Measurements from ENCODE around the gene SLC27A2. TPM values are rescaled to one million over a fixed set of nuclear protein-coding genes. Genes with fewer than 3 reads are reported as not detected.
"Not testable (repeated sequence)": the region's sequence is repeated elsewhere in the genome, so short reads cannot be mapped to it uniquely, and the experiment has no call there.

The SLC27A2 gene
- total and polyA plus RNA-seq, 2 donors (not counting 1 experiment from before 2014, with no cell fraction given): 0.49 to 0.66 TPM

- Histone ChIP-seq H3K9me3 (ENCODE audit: control insufficient read depth, insufficient read depth, low read depth, low read length) (no peaks in the 10 kb centered on the region), H3K36me3 (ENCODE audit: control insufficient read depth, insufficient read depth, low read length) (no peaks in the 10 kb centered on the region)
Observed at GRCh38 chr15:50186752-50187151, 4.8 kb downstream of the SLC27A2 start.

GRCh38 chr15:50187525-50187924, 5.5 kb downstream of the SLC27A2 start:
- Histone ChIP-seq H2AFZ (ENCODE audit: low read length) (no peak overlapping the region), H3K27ac (ENCODE audit: insufficient read depth, low read length) (no peak overlapping the region), H4K20me1 (ENCODE audit: control insufficient read depth, extremely low read depth, insufficient read depth, low read length) (no peaks in the 10 kb centered on the region), H3K4me3 (replicated peaks in 1 of 4; ENCODE audit: control extremely low read depth in 1 of 4, insufficient read depth in 1 of 4, low read depth in 3 of 4, low read length in 4 of 4) (no peak overlapping the region), H3K4me2 (ENCODE audit: extremely low read depth, insufficient read depth, low read length) (no peak overlapping the region), H3K36me3 (ENCODE audit: control insufficient read depth, insufficient read depth, low read length) (no peaks in the 10 kb centered on the region), H3K9me3 (ENCODE audit: control insufficient read depth, insufficient read depth, low read depth, low read length) (no peaks in the 10 kb centered on the region), H3K4me1 (ENCODE audit: control insufficient read depth, extremely low read depth, insufficient read depth, low read length) (no peaks in the 10 kb centered on the region), H3K27me3 (ENCODE audit: control insufficient read depth, insufficient read depth, low read length) (no peaks in the 10 kb centered on the region), H3K9ac (ENCODE audit: insufficient read depth, low read length) (no peak overlapping the region), H3K79me2 (ENCODE audit: control insufficient read depth, insufficient read depth, low read length) (no peaks in the 10 kb centered on the region)
- no peak for DNase-seq (ENCODE audit: low read depth in 2 of 2)
- TF ChIP-seq CTCF (conservative IDR thresholded peaks at IDR 0.05 in 1 of 2, IDR thresholded peaks at IDR 0.05 in 1 of 2; ENCODE audit: low read depth in 1 of 2, low read length in 2 of 2) (no peak), EZH2 (IDR thresholded peaks at IDR 0.05; ENCODE audit: low read length, missing control alignments) (no peak)

More at GRCh38 chr15:50186752-50187151, 4.8 kb downstream of the SLC27A2 start:
- DNase-seq (ENCODE audit: low read depth in 2 of 2): no peak
- Histone ChIP-seq H2AFZ (ENCODE audit: low read length) (no peak overlapping the region), H3K27ac (ENCODE audit: insufficient read depth, low read length) (no peak overlapping the region), H3K4me1 (ENCODE audit: control insufficient read depth, extremely low read depth, insufficient read depth, low read length) (no peaks in the 10 kb centered on the region), H3K79me2 (ENCODE audit: control insufficient read depth, insufficient read depth, low read length) (no peaks in the 10 kb centered on the region), H3K4me2 (ENCODE audit: extremely low read depth, insufficient read depth, low read length) (no peak overlapping the region), H4K20me1 (ENCODE audit: control insufficient read depth, extremely low read depth, insufficient read depth, low read length) (no peaks in the 10 kb centered on the region), H3K9ac (ENCODE audit: insufficient read depth, low read length) (no peak overlapping the region), H3K4me3 (replicated peaks in 1 of 4; ENCODE audit: control extremely low read depth in 1 of 4, insufficient read depth in 1 of 4, low read depth in 3 of 4, low read length in 4 of 4) (no peak overlapping the region), H3K27me3 (ENCODE audit: control insufficient read depth, insufficient read depth, low read length) (peaks cover 3% of the 10 kb centered on the region)
- TF ChIP-seq EZH2 (IDR thresholded peaks at IDR 0.05; ENCODE audit: low read length, missing control alignments) (no peak), CTCF (conservative IDR thresholded peaks at IDR 0.05 in 1 of 2, IDR thresholded peaks at IDR 0.05 in 1 of 2; ENCODE audit: low read depth in 1 of 2, low read length in 2 of 2) (no peak)

- H3K27ac ChIP-seq (ENCODE audit: insufficient read depth, low read length): no peak overlapping the region
- no peaks in the 10 kb centered on the region for H3K9me3 ChIP-seq (ENCODE audit: control insufficient read depth, insufficient read depth, low read depth, low read length)
- no peak for TF ChIP-seq EZH2 (IDR thresholded peaks at IDR 0.05; ENCODE audit: low read length, missing control alignments)
- no peak for TF ChIP-seq CTCF (conservative IDR thresholded peaks at IDR 0.05 in 1 of 2, IDR thresholded peaks at IDR 0.05 in 1 of 2; ENCODE audit: low read depth in 1 of 2, low read length in 2 of 2)
- no peak overlapping the region for H3K4me2 ChIP-seq (ENCODE audit: extremely low read depth, insufficient read depth, low read length)
- no peaks in the 10 kb centered on the region for H3K79me2 ChIP-seq (ENCODE audit: control insufficient read depth, insufficient read depth, low read length)
- no peaks in the 10 kb centered on the region for H3K27me3 ChIP-seq (ENCODE audit: control insufficient read depth, insufficient read depth, low read length)
- no peaks in the 10 kb centered on the region for H3K36me3 ChIP-seq (ENCODE audit: control insufficient read depth, insufficient read depth, low read length)
- no peak overlapping the region for H3K9ac ChIP-seq (ENCODE audit: insufficient read depth, low read length)
- H4K20me1 ChIP-seq (ENCODE audit: control insufficient read depth, extremely low read depth, insufficient read depth, low read length): no peaks in the 10 kb centered on the region
- DNase-seq (ENCODE audit: low read depth in 2 of 2): no peak
- no peak overlapping the region for H2AFZ ChIP-seq (ENCODE audit: low read length)
- no peak overlapping the region for H3K4me3 ChIP-seq (replicated peaks in 1 of 4; ENCODE audit: control extremely low read depth in 1 of 4, insufficient read depth in 1 of 4, low read depth in 3 of 4, low read length in 4 of 4)
- no peaks in the 10 kb centered on the region for H3K4me1 ChIP-seq (ENCODE audit: control insufficient read depth, extremely low read depth, insufficient read depth, low read length)
Observed at GRCh38 chr15:50187997-50188396, 6.0 kb downstream of the SLC27A2 start.

GRCh38 chr15:50188793-50189192, 6.8 kb downstream of the SLC27A2 start:
- not testable (repeated sequence) for H3K9me3 ChIP-seq (ENCODE audit: control insufficient read depth, insufficient read depth, low read depth, low read length); H3K4me1 ChIP-seq (ENCODE audit: control insufficient read depth, extremely low read depth, insufficient read depth, low read length); H3K27me3 ChIP-seq (ENCODE audit: control insufficient read depth, insufficient read depth, low read length); H3K36me3 ChIP-seq (ENCODE audit: control insufficient read depth, insufficient read depth, low read length); H3K27ac ChIP-seq (ENCODE audit: insufficient read depth, low read length); H4K20me1 ChIP-seq (ENCODE audit: control insufficient read depth, extremely low read depth, insufficient read depth, low read length); H3K4me2 ChIP-seq (ENCODE audit: extremely low read depth, insufficient read depth, low read length); H2AFZ ChIP-seq (ENCODE audit: low read length); H3K4me3 ChIP-seq (replicated peaks in 1 of 4; ENCODE audit: control extremely low read depth in 1 of 4, insufficient read depth in 1 of 4, low read depth in 3 of 4, low read length in 4 of 4); DNase-seq (ENCODE audit: low read depth in 2 of 2); H3K9ac ChIP-seq (ENCODE audit: insufficient read depth, low read length); H3K79me2 ChIP-seq (ENCODE audit: control insufficient read depth, insufficient read depth, low read length)
